Astrocyte of the spinal cord (primary cell): ENCODE results near the gene SCAMP2.

ENCODE experiments used
- DNase-seq: peaks from one replicate; pipeline ENCODE4 v3.0.0; 2011; ENCODE audit warnings: low read depth, low spot score
- H3K4me3 ChIP-seq: 2 replicates; pipeline ENCODE4 v1.5.1; 2011; ENCODE audit warnings: low read depth, mild to moderate bottlenecking, low read length, moderate library complexity
- CTCF ChIP-seq: IDR thresholded peaks from 2 replicates; pipeline ENCODE4 v1.5.1; 2012; ENCODE audit warnings: low read depth, mild to moderate bottlenecking, low read length, inconsistent platforms
- in situ Hi-C: cut with HindIII; loops from 2 replicates; pipeline ENCODE4 v1.10.0; 2017; ENCODE audit warnings: low sequenced_read_pairs

SCAMP2 gene

GRCh38 chr15:74795966-74796625, 77.1 kb downstream of the SCAMP2 start:
- no peak for DNase-seq

GRCh38 chr15:74794970-74795349, 78.2 kb downstream of the SCAMP2 start:
- TF ChIP-seq CTCF, result no peak
- in situ Hi-C loops, result no loop called here
- no peak overlapping the region for H3K4me3 ChIP-seq
- DNase-seq, result no peak

More at GRCh38 chr15:74795966-74796625, 77.1 kb downstream of the SCAMP2 start:
- in situ Hi-C loops, result no loop called here
- no peak for TF ChIP-seq CTCF
- H3K4me3 ChIP-seq, result no peak overlapping the region

- in situ Hi-C loops, result no loop called here
- DNase-seq, result no peak
- H3K4me3 ChIP-seq, result no peak overlapping the region
- TF ChIP-seq CTCF, result no peak
Observed at GRCh38 chr15:74794248-74794969, 78.8 kb downstream of the SCAMP2 start.
